ENCODE results near the gene DCST2.

DNA sequence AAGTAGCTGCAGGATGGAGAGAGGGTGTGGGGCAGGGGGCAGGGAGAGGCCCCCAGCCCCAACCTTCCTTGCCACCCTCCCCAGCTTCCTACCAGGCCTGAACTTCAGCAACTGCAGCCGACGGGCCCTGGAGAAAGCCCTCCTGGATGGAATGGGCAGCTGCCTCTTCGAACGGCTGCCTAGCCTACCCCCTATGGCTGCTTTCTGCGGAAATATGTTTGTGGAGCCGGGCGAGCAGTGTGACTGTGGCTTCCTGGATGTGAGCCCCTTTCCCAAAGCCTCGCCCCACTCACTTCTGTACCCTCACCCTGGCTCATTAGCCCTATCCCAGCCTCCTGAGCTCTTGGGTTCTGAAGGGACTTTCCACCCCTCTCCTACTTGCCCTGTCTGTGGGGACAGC is 23.5 kb upstream of the DCST2 start:
- TF ChIP-seq, protein P1, sequence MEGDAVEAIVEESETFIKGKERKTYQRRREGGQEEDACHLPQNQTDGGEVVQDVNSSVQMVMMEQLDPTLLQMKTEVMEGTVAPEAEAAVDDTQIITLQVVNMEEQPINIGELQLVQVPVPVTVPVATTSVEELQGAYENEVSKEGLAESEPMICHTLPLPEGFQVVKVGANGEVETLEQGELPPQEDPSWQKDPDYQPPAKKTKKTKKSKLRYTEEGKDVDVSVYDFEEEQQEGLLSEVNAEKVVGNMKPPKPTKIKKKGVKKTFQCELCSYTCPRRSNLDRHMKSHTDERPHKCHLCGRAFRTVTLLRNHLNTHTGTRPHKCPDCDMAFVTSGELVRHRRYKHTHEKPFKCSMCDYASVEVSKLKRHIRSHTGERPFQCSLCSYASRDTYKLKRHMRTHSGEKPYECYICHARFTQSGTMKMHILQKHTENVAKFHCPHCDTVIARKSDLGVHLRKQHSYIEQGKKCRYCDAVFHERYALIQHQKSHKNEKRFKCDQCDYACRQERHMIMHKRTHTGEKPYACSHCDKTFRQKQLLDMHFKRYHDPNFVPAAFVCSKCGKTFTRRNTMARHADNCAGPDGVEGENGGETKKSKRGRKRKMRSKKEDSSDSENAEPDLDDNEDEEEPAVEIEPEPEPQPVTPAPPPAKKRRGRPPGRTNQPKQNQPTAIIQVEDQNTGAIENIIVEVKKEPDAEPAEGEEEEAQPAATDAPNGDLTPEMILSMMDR (IDR thresholded peaks at IDR 0.05) = no peak
- TF ChIP-seq POLR2A (IDR thresholded peaks at IDR 0.05) = no peak

Measured in body of pancreas (tissue), 4 donors.